Measurements from ENCODE around the gene ENDOV.

GRCh38 chr17:80372456-80372855, 42.5 kb upstream of the ENDOV start:
- TF ChIP-seq CTCF (conservative IDR thresholded peaks at IDR 0.05; ENCODE audit: low read depth, low read length): no peak
- no peak for TF ChIP-seq EZH2 (IDR thresholded peaks at IDR 0.05; ENCODE audit: borderline replicate concordance, low read depth, low read length, poor library complexity, severe bottlenecking)
